Measurements from ENCODE around the gene ARMC12. TPM values are rescaled to one million over a fixed set of nuclear protein-coding genes. Genes with fewer than 3 reads are reported as not detected.

ARMC12 gene
- total RNA-seq, 1 donor from 2014 or later: 0.53 TPM

DNA sequence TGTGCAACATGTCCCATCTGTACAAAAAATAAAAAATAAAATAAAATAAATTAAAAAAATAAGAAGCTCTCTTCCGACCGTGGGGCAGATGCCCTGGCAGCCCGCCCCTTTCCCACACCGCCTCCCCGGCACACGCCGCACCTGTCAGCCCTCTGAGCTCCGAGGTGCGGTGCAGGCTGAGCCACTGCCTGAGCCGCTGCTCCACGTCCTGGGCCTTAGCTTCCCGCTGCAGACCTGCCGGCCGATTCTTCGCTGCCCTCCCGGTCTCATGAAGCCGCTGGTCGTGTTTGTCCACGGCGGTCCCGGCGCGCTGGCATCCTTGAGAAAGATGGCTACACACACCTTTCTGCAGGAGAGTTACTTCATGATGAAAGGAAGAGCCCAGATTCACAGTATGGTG lies 28.9 kb downstream of the ARMC12 start:
- DNase-seq (ENCODE audit: low read depth): no peak
- TF ChIP-seq, protein P1, sequence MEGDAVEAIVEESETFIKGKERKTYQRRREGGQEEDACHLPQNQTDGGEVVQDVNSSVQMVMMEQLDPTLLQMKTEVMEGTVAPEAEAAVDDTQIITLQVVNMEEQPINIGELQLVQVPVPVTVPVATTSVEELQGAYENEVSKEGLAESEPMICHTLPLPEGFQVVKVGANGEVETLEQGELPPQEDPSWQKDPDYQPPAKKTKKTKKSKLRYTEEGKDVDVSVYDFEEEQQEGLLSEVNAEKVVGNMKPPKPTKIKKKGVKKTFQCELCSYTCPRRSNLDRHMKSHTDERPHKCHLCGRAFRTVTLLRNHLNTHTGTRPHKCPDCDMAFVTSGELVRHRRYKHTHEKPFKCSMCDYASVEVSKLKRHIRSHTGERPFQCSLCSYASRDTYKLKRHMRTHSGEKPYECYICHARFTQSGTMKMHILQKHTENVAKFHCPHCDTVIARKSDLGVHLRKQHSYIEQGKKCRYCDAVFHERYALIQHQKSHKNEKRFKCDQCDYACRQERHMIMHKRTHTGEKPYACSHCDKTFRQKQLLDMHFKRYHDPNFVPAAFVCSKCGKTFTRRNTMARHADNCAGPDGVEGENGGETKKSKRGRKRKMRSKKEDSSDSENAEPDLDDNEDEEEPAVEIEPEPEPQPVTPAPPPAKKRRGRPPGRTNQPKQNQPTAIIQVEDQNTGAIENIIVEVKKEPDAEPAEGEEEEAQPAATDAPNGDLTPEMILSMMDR (IDR thresholded peaks at IDR 0.05; ENCODE audit: insufficient read depth, low read length, severe bottlenecking): no peak
- H3K27me3 ChIP-seq (ENCODE audit: control insufficient read depth, insufficient read depth, low read length): peaks cover 2% of the 10 kb centered on the region
- H3K4me3 ChIP-seq (ENCODE audit: low read depth, low read length): no peak overlapping the region
- H3K36me3 ChIP-seq (ENCODE audit: control insufficient read depth, insufficient read depth, low read length): no peaks in the 10 kb centered on the region
- no peak for FAIRE-seq

GRCh38 chr6:35769211-35769610 lies 32.4 kb downstream of the ARMC12 start:
- no peak overlapping the region for H3K4me3 ChIP-seq (ENCODE audit: low read depth, low read length)
- H3K27me3 ChIP-seq (ENCODE audit: control insufficient read depth, insufficient read depth, low read length): peaks cover 2% of the 10 kb centered on the region
- FAIRE-seq (no peak), DNase-seq (ENCODE audit: low read depth) (no peak)
- TF ChIP-seq, protein P1 (IDR thresholded peaks at IDR 0.05; ENCODE audit: insufficient read depth, low read length, severe bottlenecking): no peak
- no peaks in the 10 kb centered on the region for H3K36me3 ChIP-seq (ENCODE audit: control insufficient read depth, insufficient read depth, low read length)

- Histone ChIP-seq H3K4me3 (ENCODE audit: low read depth, low read length) (no peak overlapping the region), H3K36me3 (ENCODE audit: control insufficient read depth, insufficient read depth, low read length) (no peaks in the 10 kb centered on the region), H3K27me3 (ENCODE audit: control insufficient read depth, insufficient read depth, low read length) (peaks cover 3% of the 10 kb centered on the region)
- FAIRE-seq (no peak), DNase-seq (ENCODE audit: low read depth) (no peak)
- TF ChIP-seq, protein P1 (IDR thresholded peaks at IDR 0.05; ENCODE audit: insufficient read depth, low read length, severe bottlenecking): no peak
Observed at GRCh38 chr6:35771343-35771627, 34.5 kb downstream of the ARMC12 start.

DNA sequence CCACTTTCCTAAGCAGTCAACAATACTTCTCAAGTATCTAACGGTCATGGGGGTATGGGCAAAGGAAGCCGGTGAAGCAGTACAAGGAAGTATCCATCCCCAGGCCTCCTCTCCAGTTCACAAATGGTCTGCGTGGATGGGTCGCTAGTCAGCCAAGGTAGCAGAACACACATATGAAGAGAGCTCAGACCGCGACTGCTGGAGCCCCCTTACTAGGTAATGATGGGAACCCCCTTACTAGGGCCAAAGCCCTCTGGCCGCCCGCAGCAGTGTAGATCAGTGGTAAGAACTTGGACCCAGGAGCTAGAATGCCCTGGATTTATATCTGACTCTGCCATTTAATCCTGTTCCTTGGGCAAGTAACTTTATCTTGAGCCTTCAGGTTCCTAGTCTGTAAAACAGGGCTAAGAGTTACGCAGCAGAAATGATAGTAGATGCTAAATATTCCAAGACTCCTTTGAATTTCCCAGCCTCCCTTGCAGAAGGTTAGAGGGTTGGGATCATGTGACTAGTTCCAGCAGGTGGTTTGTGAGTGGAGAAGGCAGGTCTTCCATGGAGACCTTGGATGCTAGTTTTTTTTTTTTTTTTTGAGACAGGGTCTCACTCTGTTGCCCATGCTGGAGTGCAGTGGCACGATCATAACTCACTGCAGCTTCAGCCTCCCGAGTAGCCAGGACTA lies 37.4 kb downstream of the ARMC12 start:
- Histone ChIP-seq H3K4me3 (ENCODE audit: low read depth, low read length) (no peak overlapping the region), H3K36me3 (ENCODE audit: control insufficient read depth, insufficient read depth, low read length) (no peaks in the 10 kb centered on the region), H3K27me3 (ENCODE audit: control insufficient read depth, insufficient read depth, low read length) (peaks cover 3% of the 10 kb centered on the region)
- no peak for FAIRE-seq
- DNase-seq (ENCODE audit: low read depth): no peak
- TF ChIP-seq, protein P1 (IDR thresholded peaks at IDR 0.05; ENCODE audit: insufficient read depth, low read length, severe bottlenecking): no peak

GRCh38 chr6:35775031-35775430 lies 38.2 kb downstream of the ARMC12 start:
- H3K36me3 ChIP-seq (ENCODE audit: control insufficient read depth, insufficient read depth, low read length): no peaks in the 10 kb centered on the region
- TF ChIP-seq, protein P1 (IDR thresholded peaks at IDR 0.05; ENCODE audit: insufficient read depth, low read length, severe bottlenecking): no peak
- H3K4me3 ChIP-seq (ENCODE audit: low read depth, low read length): no peak overlapping the region
- H3K27me3 ChIP-seq (ENCODE audit: control insufficient read depth, insufficient read depth, low read length): peaks cover 2% of the 10 kb centered on the region
- FAIRE-seq (no peak), DNase-seq (ENCODE audit: low read depth) (no peak)
